MCF 10A (cell line): ENCODE measurements around the gene KRTAP4-11. TPM values are rescaled to one million over a fixed set of nuclear protein-coding genes. Genes with fewer than 3 reads are reported as not detected.
"Not testable (repeated sequence)": the region's sequence is repeated elsewhere in the genome, so short reads cannot be mapped to it uniquely, and the experiment has no call there.

ENCODE experiments used
- BruUV-seq: library from RNA; stranded (reverse); fragments of 400-500 nt; replicated peaks from 2 replicates; lab custom pipeline; 2021; lab: Mats Ljungman, UMichigan
- CTCF ChIA-PET: fragments of 300-600 bp; sonication (Branson Sonifier 250); formaldehyde crosslinking; extraction: SDS; loops from one replicate; lab custom pipeline; 2021; ENCODE audit warnings: antibody characterized with exemption, inconsistent platforms; lab: Yijun Ruan, JAX
- POLR2A ChIA-PET: fragments of 300-600, 350-650 bp; sonication (Branson Sonifier 250); formaldehyde crosslinking; extraction: SDS; loops from one replicate; lab custom pipeline; 2020; ENCODE audit warnings: antibody characterized with exemption, inconsistent platforms; lab: Yijun Ruan, JAX
- DNase-seq: peaks from one replicate; pipeline ENCODE4 v3.0.0-alpha.2; 2018; ENCODE audit not compliant: unreplicated experiment
- H3K27ac Mint-ChIP-seq: one replicate; pipeline ENCODE4 v1.8.0; 2022; ENCODE audit warnings: mild to moderate bottlenecking, low read depth, mixed read lengths; ENCODE audit not compliant: unreplicated experiment
- H3K27me3 Mint-ChIP-seq: one replicate; pipeline ENCODE4 v1.8.0; 2022; ENCODE audit warnings: mixed read lengths; ENCODE audit not compliant: insufficient read depth, unreplicated experiment
- H3K36me3 Mint-ChIP-seq: one replicate; pipeline ENCODE4 v1.8.0; 2022; ENCODE audit warnings: mild to moderate bottlenecking, moderate library complexity, mixed read lengths; ENCODE audit not compliant: insufficient read depth, unreplicated experiment
- H3K4me1 Mint-ChIP-seq: one replicate; pipeline ENCODE4 v1.8.0; 2022; ENCODE audit warnings: mixed read lengths; ENCODE audit not compliant: insufficient read depth, unreplicated experiment
- H3K4me3 Mint-ChIP-seq: one replicate; pipeline ENCODE4 v1.8.0; 2022; ENCODE audit warnings: mild to moderate bottlenecking, moderate library complexity, mixed read lengths; ENCODE audit not compliant: unreplicated experiment
- H3K9me3 Mint-ChIP-seq: one replicate; pipeline ENCODE4 v1.8.0; 2022; ENCODE audit warnings: mixed read lengths; ENCODE audit not compliant: unreplicated experiment
- intact Hi-C: fragments of 100-400 bp; cut with micrococcal nuclease; formaldehyde crosslinking; loops from 2 replicates; pipeline ENCODE4 v1.14.1; 2022
- total RNA-seq: library from RNA; stranded (reverse); gene quantifications from 2 replicates; pipeline ENCODE4 v1.2.3, GENCODE V29; 2022
- TF ChIP-seq, protein P1 (sequence below): fragments of 200-600 bp; IDR thresholded peaks from one replicate; pipeline ENCODE4 v1.8.0; 2022; ENCODE audit warnings: antibody characterized with exemption, mild to moderate bottlenecking; ENCODE audit not compliant: unreplicated experiment

The KRTAP4-11 gene
- total RNA-seq, 1 experiment from 2014 or later, result not detected

DNA sequence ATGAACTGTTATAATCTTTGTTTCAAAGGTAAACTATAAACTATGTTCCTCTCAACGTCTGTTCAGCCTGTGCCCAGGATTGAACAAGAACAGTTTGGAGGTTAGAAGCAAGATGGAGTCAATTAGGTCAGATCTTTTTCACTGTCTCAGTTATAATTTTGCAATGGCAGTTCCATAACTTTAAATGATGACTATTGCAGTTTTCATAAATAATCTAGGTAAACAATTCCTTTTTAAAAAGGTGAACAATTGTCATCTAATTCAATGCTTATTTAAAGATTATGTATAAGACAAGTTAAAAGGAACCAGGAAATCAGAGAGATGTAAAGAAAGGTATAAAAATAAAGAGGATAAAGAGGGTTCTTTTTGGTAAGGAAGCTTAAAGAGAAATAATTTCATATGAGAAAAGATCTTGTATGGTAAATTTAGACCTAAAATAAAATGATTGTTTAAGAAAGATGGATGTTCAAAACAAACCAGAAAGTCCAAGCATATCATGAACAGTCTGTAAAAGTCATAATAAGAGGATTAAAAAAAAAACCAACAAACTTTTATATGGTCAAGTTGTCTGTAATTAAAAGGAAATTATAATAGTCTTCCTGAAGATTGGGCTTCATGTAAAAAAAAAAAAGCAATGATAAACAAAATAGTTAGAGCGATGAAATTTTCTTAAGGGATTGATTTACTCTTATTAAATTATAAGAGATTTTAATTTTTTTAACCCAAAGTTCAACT, 6.9 kb downstream of the KRTAP4-11 start:
- Mint-ChIP-seq H3K36me3 (no peaks in the 10 kb centered on the region), H3K9me3 (no peaks in the 10 kb centered on the region), H3K27me3 (no peaks in the 10 kb centered on the region), H3K4me1 (no peaks in the 10 kb centered on the region), H3K27ac (no peak overlapping the region), H3K4me3 (no peak overlapping the region)
- BruUV-seq, result no TSS peak
- no peak for DNase-seq
- CTCF ChIA-PET, result no interaction called here
- POLR2A ChIA-PET, result interaction anchor here (0.8 kb wide), 1 partner anchor 48 kb away, joined by 3 read pairs; no protein-coding TSS in a partner anchor
- intact Hi-C loops, result no loop called here
- TF ChIP-seq, protein P1, sequence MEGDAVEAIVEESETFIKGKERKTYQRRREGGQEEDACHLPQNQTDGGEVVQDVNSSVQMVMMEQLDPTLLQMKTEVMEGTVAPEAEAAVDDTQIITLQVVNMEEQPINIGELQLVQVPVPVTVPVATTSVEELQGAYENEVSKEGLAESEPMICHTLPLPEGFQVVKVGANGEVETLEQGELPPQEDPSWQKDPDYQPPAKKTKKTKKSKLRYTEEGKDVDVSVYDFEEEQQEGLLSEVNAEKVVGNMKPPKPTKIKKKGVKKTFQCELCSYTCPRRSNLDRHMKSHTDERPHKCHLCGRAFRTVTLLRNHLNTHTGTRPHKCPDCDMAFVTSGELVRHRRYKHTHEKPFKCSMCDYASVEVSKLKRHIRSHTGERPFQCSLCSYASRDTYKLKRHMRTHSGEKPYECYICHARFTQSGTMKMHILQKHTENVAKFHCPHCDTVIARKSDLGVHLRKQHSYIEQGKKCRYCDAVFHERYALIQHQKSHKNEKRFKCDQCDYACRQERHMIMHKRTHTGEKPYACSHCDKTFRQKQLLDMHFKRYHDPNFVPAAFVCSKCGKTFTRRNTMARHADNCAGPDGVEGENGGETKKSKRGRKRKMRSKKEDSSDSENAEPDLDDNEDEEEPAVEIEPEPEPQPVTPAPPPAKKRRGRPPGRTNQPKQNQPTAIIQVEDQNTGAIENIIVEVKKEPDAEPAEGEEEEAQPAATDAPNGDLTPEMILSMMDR, result no peak

DNA sequence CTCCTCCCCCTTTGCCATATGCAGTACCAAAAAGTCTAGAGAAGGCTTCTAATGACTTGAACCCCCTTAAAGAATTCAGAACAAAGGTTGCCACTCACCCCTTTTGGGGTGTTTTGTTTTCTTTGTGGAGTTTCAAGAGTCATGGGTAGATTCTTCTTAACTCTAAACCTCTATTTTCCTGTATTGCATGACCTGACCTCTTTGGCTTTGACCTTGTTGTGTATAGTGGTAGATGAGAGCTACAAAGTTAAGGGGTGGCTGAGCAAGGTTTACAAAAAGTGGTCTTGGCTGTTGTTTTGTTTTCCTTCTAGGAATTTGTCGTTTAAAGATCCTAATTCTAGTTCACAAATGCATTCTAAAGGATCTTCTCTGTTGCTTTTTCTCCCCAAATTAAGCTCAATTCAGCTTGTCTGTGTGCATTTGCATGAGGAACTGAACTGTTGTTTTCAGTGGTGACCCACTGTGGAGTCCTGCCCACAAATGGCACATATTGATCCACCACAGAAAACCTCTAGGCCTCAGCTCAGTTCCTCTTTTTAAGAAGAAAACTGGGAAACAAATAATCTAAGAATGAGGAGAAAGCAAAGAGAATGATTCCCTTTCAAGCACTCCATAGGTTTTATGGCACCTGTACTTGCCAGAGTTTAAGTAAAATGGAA, 9.3 kb downstream of the KRTAP4-11 start:
- intact Hi-C loops, H3K4me3 Mint-ChIP-seq, H3K36me3 Mint-ChIP-seq, CTCF ChIA-PET, H3K27me3 Mint-ChIP-seq, H3K9me3 Mint-ChIP-seq, H3K27ac Mint-ChIP-seq, H3K4me1 Mint-ChIP-seq, POLR2A ChIA-PET, DNase-seq, BruUV-seq: not testable (repeated sequence)

DNA sequence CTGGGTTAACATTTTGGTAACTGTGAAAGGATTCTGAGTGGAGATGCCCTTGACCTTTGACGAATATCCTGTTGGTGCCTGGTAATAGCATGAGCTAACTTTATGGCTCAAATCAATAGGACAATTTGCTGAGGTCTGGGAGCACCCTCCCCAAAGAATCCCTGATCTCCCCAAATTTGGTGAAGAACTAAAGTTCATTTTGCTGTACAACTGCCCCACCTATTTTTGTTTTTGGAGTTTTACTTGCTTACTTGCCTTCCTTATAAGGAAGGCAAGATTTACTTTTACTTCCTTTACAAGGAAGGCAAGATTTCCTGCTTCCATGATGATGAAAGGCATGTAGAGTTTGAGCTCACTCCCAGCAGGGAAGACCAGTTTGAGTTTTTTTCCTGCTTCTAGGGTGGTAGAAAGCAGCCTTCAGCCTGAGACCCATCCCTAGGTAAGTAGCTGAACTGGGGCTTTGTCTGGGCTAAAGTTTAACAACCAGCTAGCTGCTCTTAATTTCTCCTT, 10.2 kb downstream of the KRTAP4-11 start:
- BruUV-seq, result no TSS peak
- TF ChIP-seq, protein P1, result no peak
- no peak for DNase-seq
- Mint-ChIP-seq H3K9me3 (no peaks in the 10 kb centered on the region), H3K27ac (no peak overlapping the region), H3K27me3 (no peaks in the 10 kb centered on the region), H3K36me3 (no peaks in the 10 kb centered on the region), H3K4me1 (no peaks in the 10 kb centered on the region), H3K4me3 (no peak overlapping the region)
- ChIA-PET CTCF (no interaction called here), POLR2A (no interaction called here)
- intact Hi-C loops, result no loop called here

DNA sequence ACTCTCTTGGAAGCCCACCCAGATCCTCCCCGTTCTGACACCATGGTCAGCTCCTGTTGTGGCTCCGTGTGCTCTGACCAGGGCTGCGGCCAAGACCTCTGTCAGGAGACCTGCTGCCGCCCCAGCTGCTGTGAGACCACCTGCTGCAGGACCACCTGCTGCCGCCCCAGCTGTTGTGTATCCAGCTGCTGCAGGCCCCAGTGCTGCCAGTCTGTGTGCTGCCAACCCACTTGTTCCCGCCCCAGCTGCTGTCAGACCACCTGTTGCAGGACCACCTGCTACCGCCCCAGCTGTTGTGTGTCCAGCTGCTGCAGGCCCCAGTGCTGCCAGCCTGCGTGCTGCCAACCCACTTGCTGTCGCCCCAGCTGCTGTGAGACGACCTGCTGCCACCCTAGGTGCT, 12.8 kb downstream of the KRTAP4-11 start, which contains the start of gene KRTAP4-9:
Gene KRTAP4-9, plus strand, starts transcription at position 43 of the 400 bp plus-strand sequence. Its CDS starts 0 bp downstream, at position 43.
- H3K27me3 Mint-ChIP-seq, H3K4me3 Mint-ChIP-seq, intact Hi-C loops, H3K36me3 Mint-ChIP-seq, BruUV-seq, H3K4me1 Mint-ChIP-seq, H3K27ac Mint-ChIP-seq, DNase-seq, CTCF ChIA-PET, POLR2A ChIA-PET, H3K9me3 Mint-ChIP-seq: not testable (repeated sequence)

DNA sequence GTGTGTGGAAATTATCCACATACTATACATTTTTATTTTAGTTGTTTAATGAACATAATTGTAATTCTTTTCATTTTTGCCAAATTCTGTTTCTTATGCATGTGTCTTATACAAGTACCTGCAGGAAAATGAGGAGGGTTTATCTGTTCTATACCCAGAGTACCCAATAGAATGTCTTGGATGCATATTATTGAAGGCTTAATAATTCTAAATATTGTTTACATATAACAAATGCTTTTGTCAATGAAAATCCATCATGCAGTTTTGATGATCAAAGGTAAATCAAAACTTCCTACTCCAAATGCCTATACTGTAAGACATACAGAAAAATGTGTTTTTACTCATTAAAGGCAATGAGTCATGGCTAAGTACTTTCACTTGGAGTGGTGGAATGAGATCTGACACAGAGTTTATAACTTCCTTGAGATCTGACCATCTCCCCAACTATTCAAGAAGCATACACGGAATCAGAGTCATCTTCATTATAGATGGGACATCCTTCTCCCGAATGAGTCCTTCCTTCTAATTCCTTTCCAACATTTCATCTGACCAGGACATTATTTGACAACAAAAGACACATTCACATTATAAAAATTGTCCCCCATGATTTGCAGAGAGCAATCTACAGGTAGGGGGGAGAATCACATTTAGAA, 13.7 kb downstream of the KRTAP4-11 start:
- H3K27me3 Mint-ChIP-seq, H3K27ac Mint-ChIP-seq, intact Hi-C loops, H3K9me3 Mint-ChIP-seq, CTCF ChIA-PET, H3K36me3 Mint-ChIP-seq, H3K4me1 Mint-ChIP-seq, H3K4me3 Mint-ChIP-seq, POLR2A ChIA-PET, BruUV-seq, DNase-seq: not testable (repeated sequence)
